Measurements from ENCODE around the gene EREG.

The EREG gene

GRCh38 chr4:74433043-74433442, 68.1 kb downstream of the EREG start:
- DNase-seq: no peak

- DNase-seq: no peak
Measured at GRCh38 chr4:74433541-74434172, 68.7 kb downstream of the EREG start.

GRCh38 chr4:74435296-74435695, 70.4 kb downstream of the EREG start:
- no peak for DNase-seq

GRCh38 chr4:74437866-74438265, 72.9 kb downstream of the EREG start:
- no peak for DNase-seq
